Neural progenitor cell (in vitro differentiated cells): ENCODE results near the gene PRDM12.

Source experiments
- EZH2 ChIP-seq: fragments of 200-600 bp; sonication (generic); IDR thresholded peaks from 2 replicates; pipeline ENCODE4 v1.6.1; 2017; ENCODE audit warnings: antibody characterized with exemption, mild to moderate bottlenecking, moderate library complexity
- EZH2phosphoT487 ChIP-seq: fragments of 200-600 bp; sonication (generic); IDR thresholded peaks from 2 replicates; pipeline ENCODE4 v1.6.1; 2017; ENCODE audit warnings: antibody characterized with exemption
- TF ChIP-seq, protein P1 (sequence below): fragments of 200-600 bp; sonication (generic); IDR thresholded peaks from 2 replicates; pipeline ENCODE4 v1.5.1; 2017; ENCODE audit warnings: antibody characterized with exemption, mild to moderate bottlenecking

DNA sequence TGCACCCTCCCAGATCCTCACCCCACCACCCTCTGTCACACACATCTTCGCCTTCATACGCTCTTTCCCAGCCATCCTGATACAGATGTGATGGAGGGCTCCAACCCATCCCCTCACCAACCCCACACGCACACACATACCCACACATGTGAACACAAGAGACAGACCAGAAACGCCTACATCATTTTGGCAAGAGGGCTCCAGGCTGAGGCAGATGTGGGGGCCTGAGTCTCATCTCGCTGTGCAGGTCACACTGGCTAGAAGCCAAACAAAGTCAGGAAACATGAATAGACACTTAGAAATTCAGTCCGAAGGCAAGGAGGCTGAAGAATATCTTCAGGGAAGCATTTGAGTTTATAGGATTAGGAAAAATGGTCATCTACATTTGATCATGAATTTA, 6.2 kb downstream of the PRDM12 start:
- TF ChIP-seq, protein P1, sequence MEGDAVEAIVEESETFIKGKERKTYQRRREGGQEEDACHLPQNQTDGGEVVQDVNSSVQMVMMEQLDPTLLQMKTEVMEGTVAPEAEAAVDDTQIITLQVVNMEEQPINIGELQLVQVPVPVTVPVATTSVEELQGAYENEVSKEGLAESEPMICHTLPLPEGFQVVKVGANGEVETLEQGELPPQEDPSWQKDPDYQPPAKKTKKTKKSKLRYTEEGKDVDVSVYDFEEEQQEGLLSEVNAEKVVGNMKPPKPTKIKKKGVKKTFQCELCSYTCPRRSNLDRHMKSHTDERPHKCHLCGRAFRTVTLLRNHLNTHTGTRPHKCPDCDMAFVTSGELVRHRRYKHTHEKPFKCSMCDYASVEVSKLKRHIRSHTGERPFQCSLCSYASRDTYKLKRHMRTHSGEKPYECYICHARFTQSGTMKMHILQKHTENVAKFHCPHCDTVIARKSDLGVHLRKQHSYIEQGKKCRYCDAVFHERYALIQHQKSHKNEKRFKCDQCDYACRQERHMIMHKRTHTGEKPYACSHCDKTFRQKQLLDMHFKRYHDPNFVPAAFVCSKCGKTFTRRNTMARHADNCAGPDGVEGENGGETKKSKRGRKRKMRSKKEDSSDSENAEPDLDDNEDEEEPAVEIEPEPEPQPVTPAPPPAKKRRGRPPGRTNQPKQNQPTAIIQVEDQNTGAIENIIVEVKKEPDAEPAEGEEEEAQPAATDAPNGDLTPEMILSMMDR: no peak
- TF ChIP-seq EZH2 (no peak), EZH2phosphoT487 (no peak)
